Mucosa of rectum (tissue), 2 donors: ENCODE results near the gene CELA2A.

ENCODE experiments used
- H3K27ac ChIP-seq, 2 donors: one replicate each; pipeline ENCODE4 v1.7.0; 2013; ENCODE audit warnings: inconsistent platforms in 2 of 2, low read depth in 2 of 2, low read length in 2 of 2
- H3K27me3 ChIP-seq, 2 donors: one replicate each; pipeline ENCODE4 v1.7.0; 2013; ENCODE audit warnings: low read length in 2 of 2; ENCODE audit not compliant: control insufficient read depth in 2 of 2, insufficient read depth in 2 of 2
- H3K36me3 ChIP-seq, 2 donors: one replicate each; pipeline ENCODE4 v1.7.0; 2013; ENCODE audit warnings: low read length in 2 of 2; ENCODE audit not compliant: control insufficient read depth in 2 of 2, insufficient read depth in 2 of 2
- H3K4me1 ChIP-seq, 2 donors: one replicate each; pipeline ENCODE4 v1.7.0; 2013; ENCODE audit warnings: low read length in 2 of 2, mild to moderate bottlenecking in 1 of 2; ENCODE audit not compliant: control insufficient read depth in 2 of 2, insufficient read depth in 2 of 2
- H3K4me3 ChIP-seq, 2 donors: one replicate each; pipeline ENCODE4 v1.7.0; 2013; ENCODE audit warnings: low read length in 2 of 2
- H3K9ac ChIP-seq, 2 donors: one replicate each; pipeline ENCODE4 v1.7.0; 2013; ENCODE audit warnings: low read length in 2 of 2, low read depth in 1 of 2, mild to moderate bottlenecking in 1 of 2
- H3K9me3 ChIP-seq, 2 donors: one replicate each; pipeline ENCODE4 v1.7.0; 2013; ENCODE audit warnings: low read length in 2 of 2; ENCODE audit not compliant: control insufficient read depth in 2 of 2
- donor health status: healthy.
- donor health status: Normal muscosa, but diverticular disease.

CELA2A gene

GRCh38 chr1:15413563-15414444, 42.7 kb upstream of the CELA2A start:
- Histone ChIP-seq H3K27ac (peak overlapping the region; percentile 91 to 93), H3K4me3 (peak overlapping the region; percentile 83 to 94), H3K9me3 (no peaks in the 10 kb centered on the region), H3K4me1 (peaks cover 68 to 73% of the 10 kb centered on the region in 2 donors), H3K9ac (peak overlapping the region; percentile 89 to 92), H3K27me3 (no peaks in the 10 kb centered on the region), H3K36me3 (peaks cover 4 to 10% of the 10 kb centered on the region in 2 donors)

GRCh38 chr1:15414445-15414983, 42.0 kb upstream of the CELA2A start:
- Histone ChIP-seq H3K9ac (peak overlapping the region in 1 of 2 donors; percentile 47), H3K4me3 (no peak overlapping the region), H3K4me1 (peaks cover 68 to 76% of the 10 kb centered on the region in 2 donors), H3K27me3 (no peaks in the 10 kb centered on the region), H3K36me3 (peaks cover 4 to 10% of the 10 kb centered on the region in 2 donors), H3K27ac (peak overlapping the region; percentile 91 to 93), H3K9me3 (no peaks in the 10 kb centered on the region)

GRCh38 chr1:15417059-15417934, 39.2 kb upstream of the CELA2A start:
- Histone ChIP-seq H3K4me1 (peaks cover 68 to 81% of the 10 kb centered on the region in 2 donors), H3K9me3 (no peaks in the 10 kb centered on the region), H3K4me3 (peak overlapping the region in 1 of 2 donors; percentile 37), H3K27ac (peak overlapping the region; percentile 88 to 91), H3K9ac (peak overlapping the region; percentile 2 to 70), H3K27me3 (no peaks in the 10 kb centered on the region), H3K36me3 (peaks cover 4 to 13% of the 10 kb centered on the region in 2 donors)

GRCh38 chr1:15418806-15419515, 37.6 kb upstream of the CELA2A start:
- H3K4me1 ChIP-seq: peaks cover 65 to 77% of the 10 kb centered on the region in 2 donors
- H3K9ac ChIP-seq: peak overlapping the region in 1 of 2 donors; percentile 42
- peaks cover 4 to 11% of the 10 kb centered on the region in 2 donors for H3K36me3 ChIP-seq
- H3K4me3 ChIP-seq: no peak overlapping the region
- peak overlapping the region in 1 of 2 donors; percentile 11 for H3K27ac ChIP-seq
- H3K27me3 ChIP-seq: no peaks in the 10 kb centered on the region
- no peaks in the 10 kb centered on the region for H3K9me3 ChIP-seq

- Histone ChIP-seq H3K4me3 (no peak overlapping the region), H3K4me1 (peaks cover 64 to 73% of the 10 kb centered on the region in 2 donors), H3K9ac (peak overlapping the region in 1 of 2 donors; percentile 3), H3K27me3 (no peaks in the 10 kb centered on the region), H3K36me3 (peaks cover 5 to 6% of the 10 kb centered on the region in 2 donors), H3K27ac (peak overlapping the region; percentile 61 to 66), H3K9me3 (no peaks in the 10 kb centered on the region)
These were observed 35.6 kb upstream of the CELA2A start for GRCh38 chr1:15420853-15421465.

- Histone ChIP-seq H3K9me3 (no peaks in the 10 kb centered on the region), H3K27ac (peak overlapping the region; percentile 96), H3K36me3 (peaks cover 20% of the 10 kb centered on the region in 2 donors), H3K27me3 (no peaks in the 10 kb centered on the region), H3K4me1 (peaks cover 60 to 74% of the 10 kb centered on the region in 2 donors), H3K4me3 (no peak overlapping the region), H3K9ac (peak overlapping the region in 1 of 2 donors; percentile 84)
These were observed 33.7 kb upstream of the CELA2A start for GRCh38 chr1:15422871-15423270.

- peak overlapping the region; percentile 46 to 51 for H3K4me3 ChIP-seq
- H3K36me3 ChIP-seq: peaks cover 23% of the 10 kb centered on the region in 2 donors
- peaks cover 59 to 74% of the 10 kb centered on the region in 2 donors for H3K4me1 ChIP-seq
- H3K9me3 ChIP-seq: no peaks in the 10 kb centered on the region
- peak overlapping the region; percentile 38 to 84 for H3K9ac ChIP-seq
- H3K27ac ChIP-seq: peak overlapping the region; percentile 96
- no peaks in the 10 kb centered on the region for H3K27me3 ChIP-seq
These were observed 33.0 kb upstream of the CELA2A start for GRCh38 chr1:15423355-15424077.

- H3K4me3 ChIP-seq: peak overlapping the region; percentile 51 to 57
- H3K27ac ChIP-seq: peak overlapping the region; percentile 96
- H3K36me3 ChIP-seq: peaks cover 23 to 24% of the 10 kb centered on the region in 2 donors
- H3K9me3 ChIP-seq: no peaks in the 10 kb centered on the region
- H3K9ac ChIP-seq: peak overlapping the region; percentile 68 to 84
- H3K27me3 ChIP-seq: no peaks in the 10 kb centered on the region
- H3K4me1 ChIP-seq: peaks cover 52 to 67% of the 10 kb centered on the region in 2 donors
These were observed 32.3 kb upstream of the CELA2A start for GRCh38 chr1:15424146-15424667.
